Brain microvascular endothelial cell (primary cell): Measurements from ENCODE around the gene UBA5.
A peak's percentile ranks its signal among the peaks of the same experiment; 100 is the strongest.
"Not testable (repeated sequence)": the region's sequence is repeated elsewhere in the genome, so short reads cannot be mapped to it uniquely, and the experiment has no call there.

Source experiments
- DNase-seq: peaks from one replicate; pipeline ENCODE4 v3.0.0-alpha.2; 2020
- H3K27ac ChIP-seq: fragments of 250-450 bp; sonication (Bioruptor Pico); 2 replicates; pipeline ENCODE4 v1.5.1; 2020; ENCODE audit warnings: mild to moderate bottlenecking, moderate library complexity
- H3K27me3 ChIP-seq: fragments of 250-450 bp; sonication (Bioruptor Pico); replicated peaks from 2 replicates; pipeline ENCODE4 v1.5.1; 2020; ENCODE audit warnings: mild to moderate bottlenecking
- H3K36me3 ChIP-seq: fragments of 250-450 bp; sonication (Bioruptor Pico); replicated peaks from 2 replicates; pipeline ENCODE4 v1.5.1; 2020; ENCODE audit warnings: mild to moderate bottlenecking
- H3K4me3 ChIP-seq: 2 replicates; pipeline ENCODE4 v1.5.1; 2011; ENCODE audit warnings: low read depth, mild to moderate bottlenecking, control low read depth, low read length, moderate library complexity
- CTCF ChIP-seq: IDR thresholded peaks from 2 replicates; pipeline ENCODE4 v1.5.1; 2011; ENCODE audit warnings: low read depth, mild to moderate bottlenecking, moderate library complexity, low read length, control low read depth, inconsistent platforms; ENCODE audit errors: missing control alignments
- in situ Hi-C: cut with HindIII; loops from 2 replicates; pipeline ENCODE4 v1.10.0; 2017; ENCODE audit warnings: low sequenced_read_pairs, low pct_ligation_motif_present

Gene UBA5

GRCh38 chr3:132660052-132660810, at the start of gene UBA5:
TSS of gene UBA5 (plus strand) at chr3:132660329. CDS start at chr3:132660538, 209 bp downstream.
- in situ Hi-C loops, result no loop called here
- Histone ChIP-seq H3K27ac (peak within 1 kb of the TSS; percentile 80), H3K4me3 (peak within 1 kb of the TSS; percentile 88), H3K36me3 (no peaks in the 10 kb centered on the region), H3K27me3 (no peaks in the 10 kb centered on the region)
- TF ChIP-seq CTCF, result peak; percentile 1
- peak; percentile 44 for DNase-seq

GRCh38 chr3:132615301-132615700, 44.8 kb upstream of the UBA5 start:
- H3K27me3 ChIP-seq, H3K4me3 ChIP-seq, DNase-seq, H3K27ac ChIP-seq, H3K36me3 ChIP-seq, in situ Hi-C loops: not testable (repeated sequence)

- in situ Hi-C loops, result no loop called here
- H3K4me3 ChIP-seq, result no peak overlapping the region
- no peak for TF ChIP-seq CTCF
- H3K36me3 ChIP-seq, result no peaks in the 10 kb centered on the region
- no peaks in the 10 kb centered on the region for H3K27me3 ChIP-seq
- no peak overlapping the region for H3K27ac ChIP-seq
- DNase-seq, result no peak
Measured at GRCh38 chr3:132615881-132616280, 44.2 kb upstream of the UBA5 start.

- in situ Hi-C loops, result no loop called here
- Histone ChIP-seq H3K4me3 (no peak overlapping the region), H3K27me3 (no peaks in the 10 kb centered on the region), H3K36me3 (no peaks in the 10 kb centered on the region), H3K27ac (no peak overlapping the region)
- TF ChIP-seq CTCF, result no peak
- DNase-seq, result no peak
Measured at GRCh38 chr3:132616780-132617179, 43.3 kb upstream of the UBA5 start.

- no peak overlapping the region for H3K27ac ChIP-seq
- H3K36me3 ChIP-seq, result no peaks in the 10 kb centered on the region
- no peaks in the 10 kb centered on the region for H3K27me3 ChIP-seq
- no peak for DNase-seq
- in situ Hi-C loops, result no loop called here
- TF ChIP-seq CTCF, result no peak
- H3K4me3 ChIP-seq, result no peak overlapping the region
Measured at GRCh38 chr3:132622148-132622547, 38.0 kb upstream of the UBA5 start.

- H3K27ac ChIP-seq, result no peak overlapping the region
- no peak overlapping the region for H3K4me3 ChIP-seq
- TF ChIP-seq CTCF, result no peak
- no peaks in the 10 kb centered on the region for H3K36me3 ChIP-seq
- no peak for DNase-seq
- H3K27me3 ChIP-seq, result no peaks in the 10 kb centered on the region
- in situ Hi-C loops, result no loop called here
Measured at GRCh38 chr3:132622761-132623160, 37.4 kb upstream of the UBA5 start.
